GM06990 (cell line): ENCODE data around the gene STXBP5.
"Not testable (repeated sequence)": the region's sequence is repeated elsewhere in the genome, so short reads cannot be mapped to it uniquely, and the experiment has no call there.

Experiments
- DNase-seq: peaks from one replicate; pipeline ENCODE4 v3.0.0-alpha.2; 2011; ENCODE audit not compliant: insufficient read length; ENCODE audit errors: extremely low read depth
- H3K27me3 ChIP-seq: replicated peaks from 2 replicates; pipeline ENCODE4 v1.6.0; 2011; ENCODE audit warnings: low read length; ENCODE audit not compliant: control insufficient read depth, insufficient read depth
- H3K36me3 ChIP-seq: 2 replicates; pipeline ENCODE4 v1.5.1; 2011; ENCODE audit warnings: low read length; ENCODE audit not compliant: control insufficient read depth, insufficient read depth
- H3K4me3 ChIP-seq: replicated peaks from 2 replicates; pipeline ENCODE4 v1.5.1; 2011; ENCODE audit warnings: low read depth, mild to moderate bottlenecking, control low read depth, low read length
- CTCF ChIP-seq: IDR thresholded peaks from 2 replicates; pipeline ENCODE4 v1.5.1; 2011; ENCODE audit warnings: low read length, control low read depth, mild to moderate bottlenecking, inconsistent platforms; ENCODE audit not compliant: insufficient read depth, poor library complexity, severe bottlenecking

Gene STXBP5

GRCh38 chr6:147246853-147247635 lies 42.8 kb downstream of the STXBP5 start:
- no peak for TF ChIP-seq CTCF
- no peak for DNase-seq
- Histone ChIP-seq H3K4me3 (no peak overlapping the region), H3K27me3 (no peaks in the 10 kb centered on the region), H3K36me3 (no peaks in the 10 kb centered on the region; the same call in 1 of the 2 replicates)

GRCh38 chr6:147248859-147249258 lies 44.6 kb downstream of the STXBP5 start:
- no peak for DNase-seq
- Histone ChIP-seq H3K27me3 (no peaks in the 10 kb centered on the region), H3K36me3 (no peaks in the 10 kb centered on the region; the same call in 1 of the 2 replicates), H3K4me3 (no peak overlapping the region)
- no peak for TF ChIP-seq CTCF

- TF ChIP-seq CTCF, result no peak
- Histone ChIP-seq H3K4me3 (no peak overlapping the region), H3K36me3 (no peaks in the 10 kb centered on the region; the same call in 1 of the 2 replicates), H3K27me3 (no peaks in the 10 kb centered on the region)
- DNase-seq, result no peak
Observed at GRCh38 chr6:147251072-147251471, 46.9 kb downstream of the STXBP5 start.

- not testable (repeated sequence) for H3K36me3 ChIP-seq, DNase-seq, H3K27me3 ChIP-seq, H3K4me3 ChIP-seq
Observed at GRCh38 chr6:147254929-147255473, 50.8 kb downstream of the STXBP5 start.

- no peak overlapping the region for H3K4me3 ChIP-seq
- no peaks in the 10 kb centered on the region; the same call in 1 of the 2 replicates for H3K36me3 ChIP-seq
- DNase-seq, result no peak
- H3K27me3 ChIP-seq, result no peaks in the 10 kb centered on the region
- TF ChIP-seq CTCF, result no peak
Observed at GRCh38 chr6:147255948-147256674, 51.9 kb downstream of the STXBP5 start.

- H3K4me3 ChIP-seq, result no peak overlapping the region
- DNase-seq, result no peak
- H3K36me3 ChIP-seq, result no peaks in the 10 kb centered on the region
- TF ChIP-seq CTCF, result no peak
- H3K27me3 ChIP-seq, result no peaks in the 10 kb centered on the region
Observed at GRCh38 chr6:147257760-147258159, 53.5 kb downstream of the STXBP5 start.
